Parathyroid adenoma (tissue), 2 donors: Measurements from ENCODE around the gene DGKD.

Experiments
- H2AFZ ChIP-seq: fragments of 300-600 bp; sonication (generic); one replicate; pipeline ENCODE4 v1.7.0; 2017; ENCODE audit warnings: antibody characterized with exemption, mild to moderate bottlenecking
- H3K27ac ChIP-seq: fragments of 300-600 bp; sonication (generic); one replicate; pipeline ENCODE4 v1.7.0; 2017
- H3K27me3 ChIP-seq: fragments of 300-600 bp; sonication (generic); one replicate; pipeline ENCODE4 v1.7.0; 2017; ENCODE audit warnings: low read length; ENCODE audit not compliant: control insufficient read depth, insufficient read depth
- H3K36me3 ChIP-seq: fragments of 300-600 bp; sonication (generic); one replicate; pipeline ENCODE4 v1.7.0; 2017; ENCODE audit warnings: low read length; ENCODE audit not compliant: control insufficient read depth, insufficient read depth
- H3K4me1 ChIP-seq: fragments of 300-600 bp; sonication (generic); one replicate; pipeline ENCODE4 v1.7.0; 2017; ENCODE audit warnings: control low read depth
- H3K4me2 ChIP-seq: fragments of 300-600 bp; sonication (generic); one replicate; pipeline ENCODE4 v1.7.0; 2017; ENCODE audit warnings: low read length
- H3K4me3 ChIP-seq: fragments of 300-600 bp; sonication (generic); one replicate; pipeline ENCODE4 v1.7.0; 2017; ENCODE audit warnings: low read depth, low read length
- H3K79me2 ChIP-seq: fragments of 300-600 bp; sonication (generic); one replicate; pipeline ENCODE4 v1.7.0; 2017; ENCODE audit warnings: control low read depth
- H3K9ac ChIP-seq: fragments of 300-600 bp; sonication (generic); one replicate; pipeline ENCODE4 v1.7.0; 2017; ENCODE audit warnings: mild to moderate bottlenecking
- H3K9me3 ChIP-seq: fragments of 300-600 bp; sonication (generic); one replicate; pipeline ENCODE4 v1.7.0; 2017; ENCODE audit warnings: low read length; ENCODE audit not compliant: control insufficient read depth
- TF ChIP-seq, protein P1 (sequence below): fragments of 300-600 bp; sonication (generic); IDR thresholded peaks from one replicate; pipeline ENCODE4 v1.7.0; 2017; ENCODE audit warnings: antibody characterized with exemption, mild to moderate bottlenecking
- donor health status: primary hyperparathyroidism.

Gene DGKD

DNA sequence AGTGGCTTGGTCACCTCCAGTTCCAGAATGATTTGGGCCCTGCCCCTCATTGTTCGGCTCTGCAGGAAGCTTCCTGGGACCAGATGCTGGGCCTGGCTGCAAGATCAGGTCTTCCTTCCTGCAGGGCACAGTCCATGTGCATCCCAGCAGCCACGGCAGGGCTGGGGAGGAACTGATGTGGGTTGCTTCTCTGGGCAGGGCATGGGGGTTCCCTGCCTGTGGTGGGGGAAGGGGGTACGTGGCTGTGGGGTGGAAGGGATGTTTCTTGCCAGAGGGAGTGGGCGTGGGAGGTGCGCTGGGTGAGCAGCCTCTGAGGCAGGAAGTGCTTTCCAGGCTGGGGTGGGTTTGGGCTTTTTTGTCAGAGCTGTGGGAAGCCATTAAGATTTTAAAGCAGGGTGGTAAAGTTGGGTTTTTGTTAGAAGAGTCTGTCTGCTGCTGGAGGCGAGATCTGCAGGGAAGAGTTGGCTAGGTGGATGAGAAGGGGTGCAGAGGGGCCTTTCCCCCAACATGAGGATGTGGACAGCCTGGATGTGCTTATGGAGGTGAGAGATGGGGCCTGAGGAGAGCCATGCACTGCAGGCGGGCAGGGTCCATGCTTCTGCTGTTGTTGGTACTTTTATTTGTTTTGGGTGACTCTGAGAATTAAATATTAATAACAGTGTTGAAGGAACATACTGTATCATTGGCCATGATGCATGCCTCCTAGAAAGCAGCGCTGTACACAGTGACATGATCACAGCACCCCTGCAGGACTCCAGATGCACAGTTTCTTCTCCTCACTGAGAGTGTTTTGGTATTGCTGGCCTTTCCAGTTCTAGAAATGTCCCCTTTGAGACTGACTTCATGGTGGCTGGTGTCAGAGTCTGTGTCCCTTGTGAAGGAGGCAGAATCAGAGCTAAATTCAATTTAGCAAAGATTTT, 45.3 kb downstream of the DGKD start:
- no peaks in the 10 kb centered on the region for H3K4me1 ChIP-seq
- no peaks in the 10 kb centered on the region for H3K9me3 ChIP-seq
- H3K27ac ChIP-seq, result no peak overlapping the region
- H3K27me3 ChIP-seq, result no peaks in the 10 kb centered on the region
- TF ChIP-seq, protein P1, sequence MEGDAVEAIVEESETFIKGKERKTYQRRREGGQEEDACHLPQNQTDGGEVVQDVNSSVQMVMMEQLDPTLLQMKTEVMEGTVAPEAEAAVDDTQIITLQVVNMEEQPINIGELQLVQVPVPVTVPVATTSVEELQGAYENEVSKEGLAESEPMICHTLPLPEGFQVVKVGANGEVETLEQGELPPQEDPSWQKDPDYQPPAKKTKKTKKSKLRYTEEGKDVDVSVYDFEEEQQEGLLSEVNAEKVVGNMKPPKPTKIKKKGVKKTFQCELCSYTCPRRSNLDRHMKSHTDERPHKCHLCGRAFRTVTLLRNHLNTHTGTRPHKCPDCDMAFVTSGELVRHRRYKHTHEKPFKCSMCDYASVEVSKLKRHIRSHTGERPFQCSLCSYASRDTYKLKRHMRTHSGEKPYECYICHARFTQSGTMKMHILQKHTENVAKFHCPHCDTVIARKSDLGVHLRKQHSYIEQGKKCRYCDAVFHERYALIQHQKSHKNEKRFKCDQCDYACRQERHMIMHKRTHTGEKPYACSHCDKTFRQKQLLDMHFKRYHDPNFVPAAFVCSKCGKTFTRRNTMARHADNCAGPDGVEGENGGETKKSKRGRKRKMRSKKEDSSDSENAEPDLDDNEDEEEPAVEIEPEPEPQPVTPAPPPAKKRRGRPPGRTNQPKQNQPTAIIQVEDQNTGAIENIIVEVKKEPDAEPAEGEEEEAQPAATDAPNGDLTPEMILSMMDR, result no peak
- no peak overlapping the region for H3K4me2 ChIP-seq
- peaks cover 8% of the 10 kb centered on the region for H3K79me2 ChIP-seq
- no peak overlapping the region for H3K4me3 ChIP-seq
- no peaks in the 10 kb centered on the region for H3K36me3 ChIP-seq
- no peak overlapping the region for H3K9ac ChIP-seq
- no peak overlapping the region for H2AFZ ChIP-seq

DNA sequence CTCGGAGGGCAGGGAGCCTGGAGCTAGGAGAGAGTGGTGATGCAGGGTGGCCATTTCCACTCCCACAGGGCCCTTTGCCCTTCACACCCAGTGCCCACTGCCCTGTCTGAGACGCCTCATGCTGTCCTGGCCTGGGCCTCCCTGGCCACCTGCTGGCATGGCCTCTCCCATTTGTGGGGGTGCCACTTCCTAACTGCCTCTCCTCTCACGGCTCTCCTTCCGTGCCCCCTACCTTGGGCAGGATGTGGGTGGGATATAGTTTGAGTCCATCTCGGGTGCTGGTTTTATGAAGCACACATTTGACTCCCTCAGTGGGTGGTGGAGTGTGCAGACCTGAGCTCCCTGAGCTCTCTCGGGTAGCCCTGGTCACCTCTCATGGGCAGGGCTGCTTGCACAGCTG, 46.0 kb downstream of the DGKD start:
- Histone ChIP-seq H3K27ac (no peak overlapping the region), H3K79me2 (peaks cover 8% of the 10 kb centered on the region)
- TF ChIP-seq, protein P1, result no peak

DNA sequence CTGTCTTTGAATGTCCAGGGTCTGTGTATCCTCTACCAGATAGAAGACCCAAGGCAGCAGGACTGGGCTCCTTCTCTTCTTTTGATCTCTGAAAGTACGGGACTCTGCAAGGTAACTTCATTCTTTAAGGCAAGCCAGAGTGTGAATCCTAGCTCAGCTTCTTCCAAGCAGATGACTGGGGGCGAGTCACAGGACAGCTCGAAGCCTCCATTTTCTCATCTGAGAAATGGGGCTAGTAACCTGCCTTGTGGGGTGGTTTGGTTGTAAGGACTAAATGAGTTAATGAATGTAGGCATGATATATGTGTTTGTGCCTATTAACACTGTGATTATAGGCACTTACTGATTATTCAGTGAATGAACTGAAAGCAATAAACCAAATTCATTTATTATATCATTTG, 46.7 kb downstream of the DGKD start:
- Histone ChIP-seq H3K9me3 (no peaks in the 10 kb centered on the region), H3K4me3 (no peak overlapping the region), H2AFZ (no peak overlapping the region), H3K36me3 (no peaks in the 10 kb centered on the region), H3K4me1 (no peaks in the 10 kb centered on the region), H3K27ac (no peak overlapping the region), H3K4me2 (no peak overlapping the region), H3K27me3 (no peaks in the 10 kb centered on the region), H3K9ac (no peak overlapping the region), H3K79me2 (peaks cover 5% of the 10 kb centered on the region)
- TF ChIP-seq, protein P1, result no peak

More for the DNA sequence above, 46.0 kb downstream of the DGKD start:
- no peaks in the 10 kb centered on the region for H3K9me3 ChIP-seq
- no peaks in the 10 kb centered on the region for H3K27me3 ChIP-seq
- no peaks in the 10 kb centered on the region for H3K4me1 ChIP-seq
- no peaks in the 10 kb centered on the region for H3K36me3 ChIP-seq
- H3K4me2 ChIP-seq, result no peak overlapping the region
- no peak overlapping the region for H3K9ac ChIP-seq
- H3K4me3 ChIP-seq, result no peak overlapping the region
- no peak overlapping the region for H2AFZ ChIP-seq

DNA sequence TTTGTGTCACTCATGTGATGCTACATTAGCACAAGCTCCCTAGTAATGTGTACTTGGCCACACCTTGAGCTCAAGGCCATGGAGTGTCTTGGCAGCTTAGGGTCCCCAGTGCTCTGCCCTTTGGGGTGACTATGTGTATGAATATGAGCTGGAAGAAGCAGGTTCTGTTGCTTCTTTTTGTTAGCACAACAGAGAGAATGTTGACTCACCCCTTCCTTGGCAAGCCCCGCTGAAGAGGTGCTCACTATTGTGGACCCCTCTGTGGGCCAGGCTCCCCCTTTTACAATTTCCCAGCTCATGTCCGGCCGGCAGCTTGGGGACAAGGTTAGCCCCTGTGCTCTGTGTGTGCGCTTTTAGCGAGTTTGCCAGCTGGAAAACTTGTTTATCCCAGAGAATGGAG, 48.1 kb downstream of the DGKD start:
- Histone ChIP-seq H3K9ac (no peak overlapping the region), H3K36me3 (no peaks in the 10 kb centered on the region), H3K27ac (no peak overlapping the region), H3K4me2 (no peak overlapping the region), H3K9me3 (no peaks in the 10 kb centered on the region), H2AFZ (no peak overlapping the region), H3K4me1 (no peaks in the 10 kb centered on the region), H3K4me3 (no peak overlapping the region), H3K27me3 (no peaks in the 10 kb centered on the region), H3K79me2 (no peaks in the 10 kb centered on the region)
- TF ChIP-seq, protein P1, result no peak

DNA sequence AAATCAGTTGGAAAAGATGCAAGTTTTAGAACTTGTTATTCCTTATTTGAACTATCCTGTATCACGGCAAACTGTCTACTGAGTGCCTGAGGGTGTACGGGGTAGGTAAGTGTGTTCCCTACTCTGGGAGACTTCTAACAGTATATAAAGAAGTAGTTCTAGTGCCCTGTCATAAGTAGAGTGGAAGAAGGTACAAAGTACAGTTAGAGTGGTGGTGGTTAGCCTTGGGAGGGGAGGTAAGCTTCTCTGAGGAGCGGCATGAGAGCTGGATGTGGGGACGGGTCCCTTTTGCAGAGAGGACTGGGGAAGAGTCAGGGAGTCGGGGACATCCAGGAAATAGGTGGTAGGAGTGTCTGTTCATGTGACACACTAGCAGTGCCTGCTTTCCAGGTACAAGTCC, 48.5 kb downstream of the DGKD start:
- H3K4me2 ChIP-seq, result no peak overlapping the region
- no peak overlapping the region for H3K4me3 ChIP-seq
- no peaks in the 10 kb centered on the region for H3K9me3 ChIP-seq
- H3K36me3 ChIP-seq, result no peaks in the 10 kb centered on the region
- no peak overlapping the region for H3K9ac ChIP-seq
- no peaks in the 10 kb centered on the region for H3K79me2 ChIP-seq
- H3K27ac ChIP-seq, result no peak overlapping the region
- no peaks in the 10 kb centered on the region for H3K4me1 ChIP-seq
- H2AFZ ChIP-seq, result no peak overlapping the region
- TF ChIP-seq, protein P1, result no peak
- no peaks in the 10 kb centered on the region for H3K27me3 ChIP-seq
